CD8-positive, alpha-beta memory T cell (primary cell): Measurements from ENCODE around the gene HMGN5. TPM values are rescaled to one million over a fixed set of nuclear protein-coding genes. Genes with fewer than 3 reads are reported as not detected.

Experiments used
- CTCF ChIA-PET: fragments of 350-600 bp; sonication (Branson Sonifier 250); formaldehyde crosslinking; loops from one replicate; lab custom pipeline; 2021; ENCODE audit warnings: antibody characterized with exemption; lab: Charles Lee
- POLR2A ChIA-PET: fragments of 350-600 bp; sonication (Branson Sonifier 250); formaldehyde crosslinking; loops from one replicate; lab custom pipeline; 2021; ENCODE audit warnings: antibody characterized with exemption; lab: Charles Lee
- DNase-seq, 5 donors: peaks; one replicate each; pipeline versions ENCODE4 v3.0.0 to v3.0.0-alpha.2; 2020 to 2022; ENCODE audit warnings: mixed read lengths in 1 of 5
- H3K27ac ChIP-seq: one replicate; pipeline ENCODE4 v1.7.0; 2013; ENCODE audit warnings: low read depth, mild to moderate bottlenecking, low read length, moderate library complexity
- H3K27me3 ChIP-seq: 2 replicates; pipeline ENCODE4 v1.7.0; 2013; ENCODE audit warnings: low read length, mild to moderate bottlenecking; ENCODE audit not compliant: insufficient read depth, poor library complexity, severe bottlenecking
- H3K36me3 ChIP-seq: 2 replicates; pipeline ENCODE4 v1.7.0; 2013; ENCODE audit warnings: mild to moderate bottlenecking, low read length, moderate library complexity; ENCODE audit not compliant: insufficient read depth
- H3K4me1 ChIP-seq: 2 replicates; pipeline ENCODE4 v1.7.0; 2013; ENCODE audit warnings: mild to moderate bottlenecking, low read length, moderate library complexity; ENCODE audit not compliant: insufficient read depth
- H3K4me3 ChIP-seq: 2 replicates; pipeline ENCODE4 v1.7.0; 2013; ENCODE audit warnings: mild to moderate bottlenecking, low read length
- H3K9me3 ChIP-seq: 2 replicates; pipeline ENCODE4 v1.7.0; 2013; ENCODE audit warnings: mild to moderate bottlenecking, low read length
- H3K27ac Mint-ChIP-seq, 8 donors: one replicate each; pipeline ENCODE4 v1.8.0; 2020 to 2021; ENCODE audit warnings: mixed read lengths in 8 of 8, mild to moderate bottlenecking in 6 of 8, inconsistent platforms in 3 of 8, moderate library complexity in 3 of 8
- H3K27me3 Mint-ChIP-seq, 2 donors: one replicate each; pipeline ENCODE4 v1.8.0; 2020 to 2021; ENCODE audit warnings: mixed read lengths in 2 of 2, mild to moderate bottlenecking in 1 of 2, moderate library complexity in 1 of 2
- H3K36me3 Mint-ChIP-seq, 3 donors: one replicate each; pipeline ENCODE4 v1.8.0; 2020 to 2021; ENCODE audit warnings: mixed read lengths in 3 of 3, inconsistent platforms in 1 of 3, mild to moderate bottlenecking in 1 of 3
- H3K4me1 Mint-ChIP-seq, 3 donors: one replicate each; pipeline ENCODE4 v1.8.0; 2020 to 2021; ENCODE audit warnings: mixed read lengths in 3 of 3, inconsistent platforms in 1 of 3, mild to moderate bottlenecking in 1 of 3
- H3K4me3 Mint-ChIP-seq, 7 donors: one replicate each; pipeline ENCODE4 v1.8.0; 2020 to 2021; ENCODE audit warnings: mixed read lengths in 7 of 7, mild to moderate bottlenecking in 6 of 7, moderate library complexity in 4 of 7, inconsistent platforms in 2 of 7
- H3K9me3 Mint-ChIP-seq, 5 donors: one replicate each; pipeline ENCODE4 v1.8.0; 2020 to 2022; ENCODE audit warnings: mixed read lengths in 5 of 5, mild to moderate bottlenecking in 3 of 5, moderate library complexity in 2 of 5, inconsistent platforms in 1 of 5
- polyA plus RNA-seq: library from polyadenylated mRNA; unstranded; fragments of 300-500 nt; fragmentation: Illumina TruSeq; gene quantifications from one replicate; pipeline ENCODE4 v1.2.3, GENCODE V29; 2021
- total RNA-seq, 2 experiments: library from RNA; stranded (reverse); gene quantifications; one replicate each; pipeline ENCODE4 v1.2.3, GENCODE V29; 2021

The HMGN5 gene
- total and polyA plus RNA-seq, 3 experiments from 2014 or later, result 1.2 to 3.3 (median 2.7) TPM

GRCh38 chrX:81120258-81120935, 81.3 kb downstream of the HMGN5 start:
- Histone ChIP-seq H3K4me1 (no peaks in the 10 kb centered on the region), H3K4me3 (peak overlapping the region; percentile 76), H3K27ac (no peak overlapping the region), H3K9me3 (no peaks in the 10 kb centered on the region), H3K36me3 (no peaks in the 10 kb centered on the region), H3K27me3 (no peaks in the 10 kb centered on the region)
- peaks cover 6 to 20% (median 18%) of the 10 kb centered on the region in 3 donors for H3K4me1 Mint-ChIP-seq
- peaks cover 0 to 10% (median 0%) of the 10 kb centered on the region in 3 donors for H3K36me3 Mint-ChIP-seq
- no peak for DNase-seq
- peak overlapping the region; percentile 90 to 99 (median 93) for H3K4me3 Mint-ChIP-seq
- H3K27me3 Mint-ChIP-seq, result peaks cover 0 to 7% of the 10 kb centered on the region in 2 donors
- peak overlapping the region in 4 of 8 donors; percentile 57 to 90 (median 81) for H3K27ac Mint-ChIP-seq
- no peaks in the 10 kb centered on the region for H3K9me3 Mint-ChIP-seq
- CTCF ChIA-PET, result interaction anchor here (1.0 to 1.9 kb wide), 5 partner anchors 75 to 312 kb away, joined by 4 to 5 read pairs (median 4); partner anchors contain the start of gene BRWD3
- POLR2A ChIA-PET, result no interaction called here

GRCh38 chrX:81114757-81115156, 87.0 kb downstream of the HMGN5 start:
- no peaks in the 10 kb centered on the region for H3K36me3 Mint-ChIP-seq
- no peak overlapping the region for H3K4me3 Mint-ChIP-seq
- no peaks in the 10 kb centered on the region for H3K9me3 Mint-ChIP-seq
- peaks cover 0 to 3% (median 3%) of the 10 kb centered on the region in 3 donors for H3K4me1 Mint-ChIP-seq
- H3K4me3 ChIP-seq, result no peak overlapping the region
- H3K27ac Mint-ChIP-seq, result no peak overlapping the region
- H3K27ac ChIP-seq, result no peak overlapping the region
- H3K27me3 ChIP-seq, result no peaks in the 10 kb centered on the region
- no peaks in the 10 kb centered on the region for H3K9me3 ChIP-seq
- H3K4me1 ChIP-seq, result no peaks in the 10 kb centered on the region
- H3K36me3 ChIP-seq, result no peaks in the 10 kb centered on the region
- DNase-seq, result no peak
- CTCF ChIA-PET, result no interaction called here
- POLR2A ChIA-PET, result no interaction called here
- H3K27me3 Mint-ChIP-seq, result peaks cover 0 to 4% of the 10 kb centered on the region in 2 donors

GRCh38 chrX:81110286-81110685, 91.4 kb downstream of the HMGN5 start:
- Histone ChIP-seq H3K27ac (no peak overlapping the region), H3K4me1 (no peaks in the 10 kb centered on the region), H3K4me3 (no peak overlapping the region), H3K36me3 (no peaks in the 10 kb centered on the region), H3K27me3 (no peaks in the 10 kb centered on the region), H3K9me3 (no peaks in the 10 kb centered on the region)
- ChIA-PET POLR2A (no interaction called here), CTCF (no interaction called here)
- no peaks in the 10 kb centered on the region for H3K4me1 Mint-ChIP-seq
- H3K36me3 Mint-ChIP-seq, result peaks cover 0 to 5% (median 0%) of the 10 kb centered on the region in 3 donors
- peaks cover 0 to 10% (median 7%) of the 10 kb centered on the region in 5 donors for H3K9me3 Mint-ChIP-seq
- no peak for DNase-seq
- H3K27ac Mint-ChIP-seq, result no peak overlapping the region
- peaks cover 10 to 21% of the 10 kb centered on the region in 2 donors for H3K27me3 Mint-ChIP-seq
- no peak overlapping the region for H3K4me3 Mint-ChIP-seq

- DNase-seq, result no peak
These were observed 119.1 kb downstream of the HMGN5 start for GRCh38 chrX:81082649-81083048.

More at GRCh38 chrX:81082649-81083048, 119.1 kb downstream of the HMGN5 start:
- Mint-ChIP-seq H3K27me3 (peaks cover 0 to 13% of the 10 kb centered on the region in 2 donors), H3K27ac (no peak overlapping the region), H3K4me3 (no peak overlapping the region), H3K36me3 (no peaks in the 10 kb centered on the region), H3K4me1 (no peaks in the 10 kb centered on the region), H3K9me3 (peaks cover 0 to 8% (median 0%) of the 10 kb centered on the region in 5 donors)
- Histone ChIP-seq H3K9me3 (no peaks in the 10 kb centered on the region), H3K27ac (no peak overlapping the region), H3K36me3 (no peaks in the 10 kb centered on the region), H3K4me1 (no peaks in the 10 kb centered on the region), H3K27me3 (no peaks in the 10 kb centered on the region), H3K4me3 (no peak overlapping the region)
- CTCF ChIA-PET, result no interaction called here
- POLR2A ChIA-PET, result no interaction called here

Other genes with a start within 250 kb of the HMGN5 start
- gene SH3BGRL, start 189 bp upstream of the HMGN5 start, total RNA-seq, result 10 to 100 TPM; 30.7 to 31.1 TPM
- 190 TPM for gene SH3BGRL, start 189 bp upstream of the HMGN5 start, polyA plus RNA-seq